SK-N-SH (cell line): Measurements from ENCODE around the gene DENND1A. TPM values are rescaled to one million over a fixed set of nuclear protein-coding genes. Genes with fewer than 3 reads are reported as not detected.

Source experiments
- CTCF ChIA-PET: fragments of 300-600, 350-600 bp; formaldehyde crosslinking; extraction: SDS; loops from one replicate; lab custom pipeline; 2021; lab: Yijun Ruan, JAX
- POLR2A ChIA-PET: fragments of 350-600 bp; sonication (Branson Sonifier 250); formaldehyde crosslinking; extraction: SDS; loops from one replicate; lab custom pipeline; 2020; ENCODE audit warnings: antibody characterized with exemption, inconsistent platforms; lab: Yijun Ruan, JAX
- DNase-seq: peaks from one replicate; pipeline ENCODE4 v3.0.0; 2012
- H2AFZ ChIP-seq: fragments of 200-600 bp; sonication (generic); 2 replicates; pipeline ENCODE4 v1.8.1; 2016; ENCODE audit warnings: antibody characterized with exemption, mild to moderate bottlenecking, low read depth
- H3F3A ChIP-seq: fragments of 200-600 bp; sonication (generic); replicated peaks from 2 replicates; pipeline ENCODE3; 2016; ENCODE audit warnings: antibody characterized with exemption, mild to moderate bottlenecking; ENCODE audit not compliant: insufficient read depth
- H3K27ac ChIP-seq, 2 experiments: fragments of 200-500 bp in 1 of 2; fragments of 200-600 bp in 1 of 2; sonication (Bioruptor generic) in 1 of 2; sonication (generic), shearing (Covaris generic) in 1 of 2; 2 replicates each; pipeline versions ENCODE4 v1.5.1 to v1.6.1; 2014 to 2016; ENCODE audit warnings: low read depth in 2 of 2, inconsistent platforms in 1 of 2, low read length in 1 of 2, mild to moderate bottlenecking in 1 of 2, mixed read lengths in 1 of 2
- H3K27me3 ChIP-seq: fragments of 200-600 bp; sonication (generic), shearing (Covaris generic); 2 replicates; pipeline ENCODE4 v1.6.1; 2016; ENCODE audit warnings: mixed run types; ENCODE audit not compliant: insufficient read depth
- H3K36me3 ChIP-seq, 2 experiments: fragments of 200-500 bp in 1 of 2; fragments of 200-600 bp in 1 of 2; sonication (Bioruptor generic) in 1 of 2; sonication (generic) in 1 of 2; replicated peaks in 1 of 2; 2 replicates each; pipeline versions ENCODE3 to v1.5.1; 2014 to 2016; ENCODE audit warnings: low read length in 1 of 2, mild to moderate bottlenecking in 1 of 2; ENCODE audit not compliant: insufficient read depth in 2 of 2, control insufficient read depth in 1 of 2
- H3K4me1 ChIP-seq, 2 experiments: fragments of 200-500 bp in 1 of 2; fragments of 200-600 bp in 1 of 2; sonication (Bioruptor generic) in 1 of 2; sonication (generic), shearing (Covaris generic) in 1 of 2; 2 replicates each; pipeline versions ENCODE4 v1.5.1 to v1.6.1; 2014 to 2016; ENCODE audit warnings: low read depth in 1 of 2, low read length in 1 of 2, mixed run types in 1 of 2; ENCODE audit not compliant: insufficient read depth in 2 of 2, control insufficient read depth in 1 of 2
- H3K4me2 ChIP-seq: fragments of 200-600 bp; sonication (generic), shearing (Covaris generic); 2 replicates; pipeline ENCODE4 v1.6.1; 2017; ENCODE audit warnings: mixed run types
- H3K4me3 ChIP-seq, 2 experiments: fragments of 200-500 bp in 1 of 2; fragments of 200-600 bp in 1 of 2; sonication (Bioruptor generic) in 1 of 2; sonication (generic), shearing (Covaris generic) in 1 of 2; 2 replicates each; pipeline versions ENCODE4 v1.5.1 to v1.8.1; 2014 to 2016; ENCODE audit warnings: low read depth in 2 of 2, inconsistent platforms in 1 of 2, low read length in 1 of 2, mild to moderate bottlenecking in 1 of 2, mixed read lengths in 1 of 2, moderate library complexity in 1 of 2
- H3K79me2 ChIP-seq: fragments of 200-600 bp; sonication (generic); 2 replicates; pipeline ENCODE4 v1.8.1; 2017; ENCODE audit warnings: mild to moderate bottlenecking; ENCODE audit not compliant: insufficient read depth
- H3K9ac ChIP-seq: fragments of 200-600 bp; sonication (generic); 2 replicates; pipeline ENCODE4 v1.6.1; 2017; ENCODE audit warnings: mixed run types
- H3K9me2 ChIP-seq: fragments of 200-600 bp; sonication (generic); 2 replicates; pipeline ENCODE4 v1.6.1; 2017; ENCODE audit warnings: mixed run types
- H3K9me3 ChIP-seq: fragments of 200-600 bp; sonication (generic); 2 replicates; pipeline ENCODE4 v1.6.1; 2017; ENCODE audit warnings: mixed run types, mild to moderate bottlenecking, moderate library complexity
- H4K20me1 ChIP-seq: fragments of 200-600 bp; sonication (generic); 2 replicates; pipeline ENCODE4 v1.6.1; 2017; ENCODE audit warnings: mild to moderate bottlenecking, mixed run types; ENCODE audit not compliant: insufficient read depth
- CHD2 ChIP-seq: fragments of 150-350 bp; IDR thresholded peaks from 2 replicates; pipeline ENCODE4 v1.6.1; 2018; ENCODE audit warnings: low read length; ENCODE audit not compliant: partially characterized antibody
- CTCF ChIP-seq: fragments of 200-600 bp; sonication (generic); IDR thresholded peaks from 2 replicates; pipeline ENCODE4 v1.6.1; 2017; ENCODE audit warnings: antibody characterized with exemption, mild to moderate bottlenecking, moderate library complexity
- FOSL2 ChIP-seq: IDR thresholded peaks from 2 replicates; pipeline ENCODE4 v1.4.0; 2012; ENCODE audit warnings: low read depth, mild to moderate bottlenecking, moderate library complexity, borderline replicate concordance
- FOXM1 ChIP-seq: IDR thresholded peaks from 2 replicates; pipeline ENCODE4 v1.4.0; 2012; ENCODE audit warnings: low read depth, mild to moderate bottlenecking
- GABPA ChIP-seq: IDR thresholded peaks from 2 replicates; pipeline ENCODE4 v1.4.0; 2012; ENCODE audit warnings: low read depth, mild to moderate bottlenecking
- IRF3 ChIP-seq: fragments of 150-350 bp; IDR thresholded peaks from 2 replicates; pipeline ENCODE4 v1.6.1; 2016; ENCODE audit warnings: mild to moderate bottlenecking, low read depth, low read length
- MAX ChIP-seq: IDR thresholded peaks from 2 replicates; pipeline ENCODE4 v1.4.0; 2012; ENCODE audit warnings: low read depth
- MXI1 ChIP-seq: IDR thresholded peaks from 2 replicates; pipeline ENCODE4 v1.6.1; 2012; ENCODE audit warnings: mild to moderate bottlenecking, low read depth, low read length, improper control_type of control experiment
- NFIC ChIP-seq: IDR thresholded peaks from 2 replicates; pipeline ENCODE4 v1.4.0; 2012; ENCODE audit warnings: borderline replicate concordance
- NRF1 ChIP-seq: IDR thresholded peaks from 2 replicates; pipeline ENCODE4 v1.6.1; 2012; ENCODE audit warnings: low read depth, mild to moderate bottlenecking, low read length
- PBX3 ChIP-seq: IDR thresholded peaks from 2 replicates; pipeline ENCODE4; 2012
- RAD21 ChIP-seq: IDR thresholded peaks from 2 replicates; pipeline ENCODE4 v1.6.1; 2012; ENCODE audit warnings: mild to moderate bottlenecking, low read length
- RCOR1 ChIP-seq: fragments of 150-350 bp; IDR thresholded peaks from 2 replicates; pipeline ENCODE4 v1.6.1; 2017; ENCODE audit warnings: antibody characterized with exemption, low read length
- REST ChIP-seq: IDR thresholded peaks from 2 replicates; pipeline ENCODE4 v1.6.1; 2012; ENCODE audit warnings: mild to moderate bottlenecking, low read depth, low read length, moderate library complexity
- RFX5 ChIP-seq: IDR thresholded peaks from 2 replicates; pipeline ENCODE4 v1.6.1; 2012; ENCODE audit warnings: mild to moderate bottlenecking, improper control_type of control experiment, low read length
- RXRA ChIP-seq: IDR thresholded peaks from 2 replicates; pipeline ENCODE4 v1.4.0; 2012; ENCODE audit warnings: low read depth, mild to moderate bottlenecking, borderline replicate concordance
- TAF1 ChIP-seq: IDR thresholded peaks from 2 replicates; pipeline ENCODE4 v1.6.1; 2012; ENCODE audit warnings: low read depth, mild to moderate bottlenecking, low read length, moderate library complexity, borderline replicate concordance
- TCF12 ChIP-seq: IDR thresholded peaks from 2 replicates; pipeline ENCODE4 v1.4.0; 2012
- TEAD4 ChIP-seq: IDR thresholded peaks from 2 replicates; pipeline ENCODE4 v1.4.0; 2012; ENCODE audit warnings: mild to moderate bottlenecking, borderline replicate concordance; ENCODE audit not compliant: insufficient read depth
- USF1 ChIP-seq: IDR thresholded peaks from 2 replicates; pipeline ENCODE4 v1.4.0; 2012; ENCODE audit warnings: low read depth, borderline replicate concordance
- WGBS: methylation state at CpG from one replicate; pipeline ENCODE4 v1.1.6; 2017; ENCODE audit warnings: low lambda C conversion rate; 5-methylcytosine and 5-hydroxymethylcytosine counted together
- polyA plus RNA-seq, 3 experiments: library from polyadenylated mRNA; depleted of rRNA; stranded (reverse); fragments of >200 nt; gene quantifications; 2 replicates each; pipeline ENCODE4 v1.2.3, GENCODE V29; 2012

Gene DENND1A
- polyA plus RNA-seq, 1 of the 3 experiments (the other 2 are of a cell fraction), result 25.4 TPM

- TF ChIP-seq REST (no peak), TAF1 (no peak), NFIC (no peak), USF1 (no peak), CHD2 (peak; percentile 50), TCF12 (no peak), FOXM1 (no peak), RCOR1 (no peak), GABPA (no peak)
Measured at GRCh38 chr9:123349691-123350480, 580.0 kb downstream of the DENND1A start (continued).

GRCh38 chr9:123349033-123349432 is 580.9 kb downstream of the DENND1A start:
- Histone ChIP-seq H3K79me2 (no peaks in the 10 kb centered on the region), H3K36me3 (no peaks in the 10 kb centered on the region), H3K4me1 (peaks cover 3 to 7% of the 10 kb centered on the region in 2 experiments; a peak in 2 of 4 replicates), H2AFZ (no peak overlapping the region), H4K20me1 (0 out of 2 replicates have a peak, but pooled peaks cover 4% of the 10 kb centered on the region), H3K9me3 (no peaks in the 10 kb centered on the region), H3K9ac (no peak overlapping the region), H3K27ac (no peak overlapping the region), H3K4me3 (no peak overlapping the region), H3K4me2 (no peak overlapping the region), H3K9me2 (no peaks in the 10 kb centered on the region), H3F3A (peaks cover 6% of the 10 kb centered on the region), H3K27me3 (peaks cover 6% of the 10 kb centered on the region)
- POLR2A ChIA-PET, result no interaction called here
- CTCF ChIA-PET, result interaction anchor here (0.8 to 10.4 kb wide), 38 partner anchors 11 to 998 kb away, joined by 3 to 331 read pairs (median 6); no protein-coding TSS in a partner anchor
- DNase-seq, result no peak
- WGBS, result 65% methylated on average over 2 of the region's 3 CpGs
- TF ChIP-seq MAX, result no peak
- TF ChIP-seq USF1, result no peak
- TF ChIP-seq MXI1, result no peak
- TF ChIP-seq CHD2, result no peak
- no peak for TF ChIP-seq NRF1
- TF ChIP-seq TAF1, result no peak
- TF ChIP-seq TEAD4, result no peak
- no peak for TF ChIP-seq RAD21
- no peak for TF ChIP-seq CTCF
- no peak for TF ChIP-seq FOXM1
- TF ChIP-seq PBX3, result no peak
- TF ChIP-seq FOSL2, result no peak
- TF ChIP-seq RXRA, result no peak
- TF ChIP-seq IRF3, result no peak
- TF ChIP-seq RFX5, result no peak
